WTC11 (cell line): Measurements from ENCODE around the gene ADH1C.
"Not testable (repeated sequence)": the region's sequence is repeated elsewhere in the genome, so short reads cannot be mapped to it uniquely, and the experiment has no call there.

Source experiments
- CTCF ChIP-seq: fragments of 200-600 bp; IDR thresholded peaks from 2 replicates; pipeline ENCODE4 v1.8.0; 2022; ENCODE audit warnings: antibody characterized with exemption
- ZNF121 ChIP-seq: sonication (generic); formaldehyde crosslinking; IDR thresholded peaks from 2 replicates; pipeline ENCODE4 v1.8.0; 2023; ENCODE audit warnings: missing genetic modification reagents
- ZNF232 ChIP-seq: sonication (generic); formaldehyde crosslinking; IDR thresholded peaks from 2 replicates; pipeline ENCODE4 v1.8.0; 2022; ENCODE audit warnings: mild to moderate bottlenecking, missing genetic modification reagents
- ZNF671 ChIP-seq: fragments of 250-450 bp; sonication (Bioruptor Pico); IDR thresholded peaks from 2 replicates; pipeline ENCODE4 v1.8.0; 2021; ENCODE audit warnings: mild to moderate bottlenecking

- TF ChIP-seq CTCF; ZNF121 (CRISPR knock-in tag); ZNF671 (CRISPR knock-in tag); ZNF232: not testable (repeated sequence)
These were observed 24.8 kb upstream of the ADH1C start for GRCh38 chr4:99377341-99377740.
